ENCODE measurements around the gene COL27A1.

GRCh38 chr9:114109124-114109523 lies 46.2 kb upstream of the COL27A1 start:
- TF ChIP-seq CTCF (IDR thresholded peaks at IDR 0.05; ENCODE audit: low read length) (no peak), EZH2 (IDR thresholded peaks at IDR 0.05; ENCODE audit: borderline replicate concordance, low read length) (no peak)

Measured in OCI-LY1 (cell line).